Endometrial microvascular endothelial cells (primary cell): ENCODE results near the gene STT3A. TPM values are rescaled to one million over a fixed set of nuclear protein-coding genes. Genes with fewer than 3 reads are reported as not detected.
"Not testable (repeated sequence)": the region's sequence is repeated elsewhere in the genome, so short reads cannot be mapped to it uniquely, and the experiment has no call there.

ENCODE experiments used
- in situ Hi-C: cut with HindIII; loops from 2 replicates; pipeline ENCODE4 v1.10.0; 2017; ENCODE audit warnings: low sequenced_read_pairs, low pct_unique_long_range_greater_than_20kb; ENCODE audit errors: inconsistent ontology term
- total RNA-seq: library from RNA; depleted of rRNA; stranded (reverse); fragments of >200 nt; gene quantifications from one replicate; pipeline ENCODE4 v1.2.3, GENCODE V29; 2015; ENCODE audit errors: inconsistent ontology term

The STT3A gene
- total RNA-seq = 272 TPM

- in situ Hi-C loops = no loop called here
Measured at GRCh38 chr11:125592305-125593113, at the start of gene STT3A. Gene STT3A (plus strand): TSS chr11:125592852. CDS start chr11:125595916, 3,064 bp downstream.

- in situ Hi-C loops = no loop called here
Measured at GRCh38 chr11:125550780-125551179, 41.9 kb upstream of the STT3A start.

GRCh38 chr11:125551835-125552342 is 40.8 kb upstream of the STT3A start:
- in situ Hi-C loops = no loop called here

- in situ Hi-C loops = no loop called here
Measured at GRCh38 chr11:125552927-125553326, 39.7 kb upstream of the STT3A start.

- in situ Hi-C loops = no loop called here
Measured at GRCh38 chr11:125553357-125553756, 39.3 kb upstream of the STT3A start.

- in situ Hi-C loops = no loop called here
Measured at GRCh38 chr11:125554038-125554437, 38.6 kb upstream of the STT3A start.

- in situ Hi-C loops = no loop called here
Measured at GRCh38 chr11:125559888-125560287, 32.8 kb upstream of the STT3A start.

- in situ Hi-C loops = no loop called here
Measured at GRCh38 chr11:125561924-125562323, 30.7 kb upstream of the STT3A start.

- in situ Hi-C loops = no loop called here
Measured at GRCh38 chr11:125562430-125562829, 30.2 kb upstream of the STT3A start.

- in situ Hi-C loops = no loop called here
Measured at GRCh38 chr11:125564357-125564756, 28.3 kb upstream of the STT3A start.

GRCh38 chr11:125566235-125566634 is 26.4 kb upstream of the STT3A start:
- in situ Hi-C loops = no loop called here

GRCh38 chr11:125568970-125569914 is 23.4 kb upstream of the STT3A start, which contains the start of gene EI24:
Gene EI24 (plus strand): TSS chr11:125569477. CDS start chr11:125572528, 3,051 bp downstream.
- in situ Hi-C loops = no loop called here

GRCh38 chr11:125569915-125570621 is 22.6 kb upstream of the STT3A start:
- in situ Hi-C loops = no loop called here

- in situ Hi-C loops = no loop called here
Measured at GRCh38 chr11:125570952-125571351, 21.7 kb upstream of the STT3A start.

GRCh38 chr11:125572916-125573315 is 19.7 kb upstream of the STT3A start:
- in situ Hi-C loops = no loop called here

GRCh38 chr11:125577181-125577580 is 15.5 kb upstream of the STT3A start:
- in situ Hi-C loops = not testable (repeated sequence)

- in situ Hi-C loops = no loop called here
Measured at GRCh38 chr11:125578783-125579182, 13.9 kb upstream of the STT3A start.

- in situ Hi-C loops = no loop called here
Measured at GRCh38 chr11:125579811-125580210, 12.8 kb upstream of the STT3A start.

GRCh38 chr11:125583496-125583895 is 9.2 kb upstream of the STT3A start:
- in situ Hi-C loops = no loop called here
